DMS153 (cell line): Measurements from ENCODE around the gene CPPED1.

Experiments
- DNase-seq: peaks from one replicate; lab custom pipeline; 2025; lab: John Stamatoyannopoulos, UW

Gene CPPED1

DNA sequence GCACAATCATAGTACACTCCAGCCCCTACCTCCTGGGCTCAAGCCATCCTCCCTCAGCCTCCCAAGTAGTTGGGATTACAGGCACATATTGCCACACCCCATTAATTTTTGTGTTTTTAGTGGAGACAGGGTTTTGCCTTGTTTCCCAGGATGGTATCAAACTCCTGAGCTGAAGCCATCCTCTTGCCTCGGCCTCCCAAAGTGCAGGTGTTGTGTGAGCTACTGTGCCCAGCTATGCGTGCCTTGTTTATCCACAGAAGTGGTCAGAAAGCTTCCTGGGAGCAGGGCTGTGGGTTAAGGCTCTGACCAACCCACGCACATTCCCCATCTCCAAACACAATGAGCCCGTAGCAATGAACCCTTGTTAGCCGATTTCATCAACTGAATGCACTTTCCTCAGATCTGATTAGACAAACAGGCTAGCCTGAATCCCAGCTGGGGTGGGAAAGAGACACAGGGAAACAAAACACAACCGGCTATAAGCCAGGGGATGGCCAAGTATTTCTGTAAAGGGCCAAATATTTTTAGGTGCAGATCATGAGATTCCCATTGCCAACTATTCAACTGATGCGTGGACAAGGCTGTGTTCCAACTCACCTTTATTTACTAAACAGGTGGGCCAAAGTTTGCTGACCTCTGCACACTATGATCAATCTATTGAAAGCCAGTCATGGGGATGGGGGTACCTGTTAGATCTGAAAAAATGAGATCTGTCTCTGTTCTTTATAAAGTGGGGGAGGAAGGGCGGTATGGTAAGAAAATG is 193.6 kb downstream of the CPPED1 start:
- no peak for DNase-seq
